ENCODE measurements around the gene BACE1.
"Not testable (repeated sequence)": the region's sequence is repeated elsewhere in the genome, so short reads cannot be mapped to it uniquely, and the experiment has no call there.

BACE1 gene

DNA sequence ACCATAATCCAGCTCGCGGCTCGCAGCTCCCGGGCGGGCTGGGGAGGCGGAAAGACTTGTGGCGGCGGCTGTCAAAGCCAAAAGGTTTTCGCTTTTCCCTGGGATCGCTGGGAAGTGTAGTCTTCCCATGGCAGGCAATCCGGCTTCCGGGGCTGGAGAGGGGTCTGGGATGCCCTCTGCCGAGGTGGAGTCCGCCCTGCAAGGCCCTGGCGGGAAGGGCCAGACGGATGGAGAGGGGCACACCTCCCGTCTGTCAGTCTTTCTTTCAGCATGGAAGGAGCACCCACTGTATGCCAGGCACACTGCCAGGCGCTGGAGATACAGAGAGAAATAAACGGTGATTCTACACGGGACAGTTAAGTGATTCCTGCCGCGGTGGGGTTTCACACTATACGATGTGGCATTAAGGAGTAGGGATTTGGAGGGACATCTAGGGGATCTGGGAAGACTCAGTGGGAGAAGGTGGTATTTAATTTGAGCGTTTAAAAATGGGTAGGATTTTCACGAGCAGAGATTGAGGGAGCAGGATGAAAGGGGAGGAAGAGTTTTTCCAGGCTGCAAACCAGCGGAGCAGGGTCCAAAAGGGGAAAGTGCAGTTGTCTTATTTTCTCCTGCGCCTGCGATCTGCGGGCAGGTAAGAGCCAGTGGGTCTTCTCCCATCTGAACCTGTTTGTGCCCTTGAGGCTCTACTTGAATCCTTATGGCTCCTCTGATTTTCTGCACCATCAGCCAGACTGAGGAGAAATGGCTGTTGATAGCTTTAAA lies at the start of gene BACE1:
Gene BACE1, minus strand, starts transcription at position 60 of the 765 bp plus-strand sequence. CDS start 461 bp downstream, outside the sequence.
- DNase-seq, result no peak

GRCh38 chr11:117361432-117361831 lies 45.4 kb upstream of the BACE1 start:
- no peak for DNase-seq

DNA sequence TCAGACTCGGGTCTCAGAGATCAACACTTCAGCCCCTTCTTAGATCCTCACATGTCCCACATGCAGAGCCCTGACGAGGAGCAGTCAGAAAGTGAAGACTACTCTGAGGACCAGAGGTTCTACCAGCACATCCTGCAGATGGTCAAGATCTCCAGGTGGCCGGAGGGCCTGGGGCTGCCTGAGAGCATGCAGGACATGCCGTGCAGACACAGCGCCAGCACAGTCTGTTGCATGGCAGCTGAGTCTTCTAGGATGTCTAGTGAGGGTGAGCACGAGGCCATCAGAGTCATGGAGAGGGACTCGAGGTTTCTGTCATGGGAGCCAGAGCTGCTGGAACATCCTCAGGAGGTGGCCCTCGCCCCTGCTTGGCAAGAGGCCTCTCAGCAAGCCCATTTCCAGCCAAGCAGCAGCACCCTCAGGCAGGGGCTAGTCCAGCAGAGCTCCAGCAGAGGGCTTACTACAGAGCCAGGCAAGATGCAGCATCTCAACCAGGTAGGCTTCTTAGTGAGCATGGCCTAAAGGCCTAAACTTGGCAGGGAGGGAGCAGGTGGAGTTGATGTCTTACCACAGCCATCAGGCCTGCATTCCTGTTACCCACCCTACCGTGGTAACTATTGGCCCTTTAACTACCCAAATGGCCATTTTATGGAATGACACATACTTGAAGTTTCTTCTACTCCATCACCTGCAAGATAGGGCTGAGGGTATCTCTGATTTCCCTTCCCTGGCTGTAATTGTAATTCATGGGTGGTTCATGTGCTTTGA lies 40.3 kb upstream of the BACE1 start:
- DNase-seq, result no peak

GRCh38 chr11:117354550-117354949 lies 38.5 kb upstream of the BACE1 start:
- no peak for DNase-seq

- no peak for DNase-seq
Measured at GRCh38 chr11:117345039-117345438, 29.0 kb upstream of the BACE1 start.

GRCh38 chr11:117337076-117337475 lies 21.0 kb upstream of the BACE1 start:
- no peak for DNase-seq

DNA sequence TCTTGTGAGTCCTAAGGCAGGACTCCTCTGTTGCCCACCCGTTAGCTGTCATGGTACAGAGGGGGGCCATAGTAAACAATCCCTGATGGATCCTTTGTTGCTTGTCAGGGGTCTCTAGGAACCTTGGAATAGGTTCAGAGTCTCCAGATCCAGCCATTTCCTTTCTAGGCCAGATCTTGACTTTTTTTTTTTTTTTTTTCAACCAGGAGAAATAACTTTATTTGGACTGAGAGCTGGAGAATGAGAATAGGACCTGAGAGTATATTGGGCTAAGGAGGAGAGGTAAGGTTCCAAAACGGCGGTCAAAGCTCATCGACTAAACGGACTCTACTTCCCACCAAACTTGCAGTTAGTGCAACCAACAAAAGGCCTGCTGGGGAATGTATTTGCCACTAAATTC lies 19.3 kb upstream of the BACE1 start:
- no peak for DNase-seq

DNA sequence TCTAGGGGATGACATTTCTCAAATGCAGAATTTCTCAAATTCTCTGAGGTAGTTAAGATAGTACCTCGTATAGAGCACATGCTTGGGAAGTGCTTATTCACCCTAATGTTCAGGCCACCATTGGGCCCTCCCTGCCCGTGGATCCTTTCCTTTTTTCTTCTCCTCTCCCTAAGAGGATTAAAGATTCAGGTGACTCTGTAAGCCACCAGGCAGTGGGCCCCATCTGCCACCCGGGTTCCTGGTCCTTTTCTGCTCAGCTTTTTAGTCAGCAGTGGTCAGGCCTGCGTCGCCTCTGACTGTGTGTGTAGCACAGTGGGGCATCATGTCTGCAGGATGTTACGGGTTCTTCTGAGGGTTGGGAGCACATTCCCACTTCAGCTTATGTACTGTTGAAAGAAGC lies 18.8 kb upstream of the BACE1 start:
- no peak for DNase-seq

DNA sequence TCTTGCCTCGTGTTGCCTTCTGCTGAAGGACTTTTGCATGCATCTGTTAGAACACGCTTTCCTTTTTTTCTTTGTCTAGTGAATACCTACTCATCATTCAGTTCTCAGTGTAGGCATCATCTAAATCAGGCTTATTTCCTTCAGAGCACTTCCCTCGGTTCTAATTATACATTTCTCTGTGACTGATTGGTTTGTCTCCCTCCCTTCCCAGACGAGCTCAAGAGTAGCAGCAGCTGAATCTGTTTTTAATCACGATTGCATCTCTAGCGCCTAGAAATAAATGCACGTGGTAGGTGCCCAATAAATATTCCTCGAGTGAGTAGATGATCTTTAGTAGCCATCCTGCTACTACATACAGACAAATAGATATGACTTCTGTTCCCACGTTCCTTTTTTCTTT lies 17.9 kb upstream of the BACE1 start:
- no peak for DNase-seq

- no peak for DNase-seq
Measured at GRCh38 chr11:117332843-117333242, 16.8 kb upstream of the BACE1 start.

DNA sequence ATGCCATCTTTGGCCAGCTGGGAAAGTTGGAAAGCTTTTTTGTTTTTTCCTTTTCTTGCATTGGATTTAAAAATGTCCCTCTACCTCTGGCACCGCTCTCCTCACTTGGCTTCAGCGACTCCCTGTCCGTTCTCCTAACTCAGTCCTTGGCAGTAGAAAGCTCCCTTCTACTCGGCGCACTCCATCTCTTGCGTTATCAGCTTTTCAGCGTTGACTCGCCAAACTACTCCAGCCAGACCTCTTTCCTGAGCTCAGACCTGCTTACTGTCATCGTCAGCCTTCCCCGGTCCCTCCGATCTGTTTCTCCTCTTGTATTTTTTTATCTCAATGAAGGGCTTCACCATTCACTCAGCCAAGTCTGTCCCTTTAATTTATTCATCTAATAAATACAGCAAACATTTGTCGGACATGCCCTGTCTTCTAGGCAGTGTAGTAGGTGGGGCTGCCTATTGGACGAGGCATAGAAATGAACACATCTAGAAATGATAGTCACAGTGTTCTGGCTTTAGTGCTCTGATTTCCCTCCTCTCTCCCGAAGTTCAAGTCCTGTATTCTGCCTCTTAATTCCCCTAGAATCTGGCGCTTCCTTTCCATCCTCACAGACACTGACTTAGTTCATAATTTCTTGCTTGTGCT lies 12.4 kb upstream of the BACE1 start:
- no peak for DNase-seq

DNA sequence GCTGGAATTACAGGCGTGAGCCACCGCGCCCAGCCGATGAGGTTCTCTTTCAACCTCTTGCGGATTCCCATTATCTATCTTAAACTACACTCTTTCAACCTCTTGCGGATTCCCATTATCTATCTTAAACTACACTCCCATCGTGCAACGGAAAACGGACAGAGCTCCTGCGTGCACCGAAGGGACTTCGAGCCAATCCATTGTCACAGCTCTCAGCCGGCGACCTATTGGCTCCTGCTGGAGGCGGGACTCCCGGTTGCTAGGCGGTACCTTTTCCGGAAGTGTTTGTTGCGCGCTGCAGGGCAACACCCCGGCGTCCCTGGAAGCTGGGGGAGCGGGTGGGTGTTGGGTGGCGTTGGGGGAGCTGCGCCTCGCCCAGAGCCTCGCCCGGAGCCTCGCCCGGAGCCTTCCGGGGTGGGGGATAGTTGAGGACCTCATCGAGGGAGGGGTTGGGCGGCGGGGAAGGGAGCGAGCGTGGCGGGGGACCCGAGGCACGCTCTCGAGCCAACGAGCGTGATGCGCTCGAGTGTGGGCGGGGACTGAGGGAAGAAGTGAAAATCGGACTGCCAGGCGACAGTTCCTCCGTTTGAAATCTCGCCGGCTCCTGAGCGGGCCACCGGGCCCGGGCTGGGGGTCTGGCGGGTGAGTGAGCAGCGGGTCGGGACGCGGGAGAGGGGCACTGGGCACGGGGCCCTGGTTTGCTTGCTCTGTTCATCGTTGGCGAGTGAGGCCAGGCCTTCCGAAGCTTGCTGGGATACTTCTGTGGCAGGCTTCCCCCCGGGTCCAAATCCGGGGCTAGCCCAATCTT lies 11.7 kb upstream of the BACE1 start, which contains the start of gene CEP164:
Gene CEP164, plus strand, starts transcription at position 288 of the 808 bp plus-strand sequence. CDS start 10,733 bp downstream, outside the sequence.
- peak; percentile 96 for DNase-seq

DNA sequence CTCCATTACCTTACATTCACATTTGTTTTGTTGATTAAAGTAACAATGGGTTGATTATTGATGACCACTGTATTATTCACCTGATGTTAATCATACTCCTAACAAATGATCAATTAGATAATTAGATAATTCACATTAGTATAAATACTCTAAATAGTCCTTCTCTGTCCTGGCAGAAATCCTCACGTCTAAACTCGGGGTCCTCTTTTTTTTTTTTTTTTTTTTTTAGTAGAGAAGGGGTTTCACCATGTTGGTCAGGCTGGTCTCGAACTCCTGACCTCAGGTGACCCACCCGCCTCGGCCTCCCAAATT lies 11.2 kb upstream of the BACE1 start:
- not testable (repeated sequence) for DNase-seq

DNA sequence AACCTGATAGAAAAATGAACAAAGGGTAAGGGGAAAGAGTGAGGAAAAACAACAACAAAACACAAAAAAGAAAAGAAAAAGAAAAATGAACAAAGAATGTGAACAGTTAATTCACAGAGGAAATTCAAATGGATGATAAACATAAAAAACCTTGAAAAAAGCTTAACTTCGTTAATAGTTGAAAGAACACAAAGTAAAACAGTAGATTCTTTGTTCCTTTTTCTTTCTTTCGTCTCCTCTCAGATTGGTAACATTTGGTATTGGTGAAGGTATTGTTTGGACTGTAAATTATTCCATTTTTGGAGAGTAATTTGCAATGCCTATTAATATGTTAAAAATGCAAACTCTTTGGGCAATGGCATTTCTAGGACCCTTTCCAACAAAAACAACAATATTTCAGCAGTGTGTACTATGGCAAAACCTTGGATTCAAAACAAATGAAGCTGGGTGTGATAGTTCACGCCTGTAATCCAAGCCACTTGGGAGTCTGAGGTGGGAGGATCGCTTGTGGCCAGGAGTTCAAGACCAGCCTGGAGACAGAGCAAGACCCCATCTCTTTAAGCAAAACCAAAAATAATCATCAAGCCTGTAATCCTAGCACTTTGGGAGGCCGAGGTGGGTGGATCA lies 3.3 kb upstream of the BACE1 start:
- DNase-seq, result no peak

GRCh38 chr11:117318738-117319137 lies 2.7 kb upstream of the BACE1 start:
- DNase-seq, result no peak

GRCh38 chr11:117315285-117316196 lies 515 bp downstream of the BACE1 start:
- DNase-seq, result peak; percentile 68

GRCh38 chr11:117314840-117315239 lies 1.2 kb downstream of the BACE1 start:
- no peak for DNase-seq

GRCh38 chr11:117313828-117314768 lies 2.0 kb downstream of the BACE1 start:
- DNase-seq, result no peak

DNA sequence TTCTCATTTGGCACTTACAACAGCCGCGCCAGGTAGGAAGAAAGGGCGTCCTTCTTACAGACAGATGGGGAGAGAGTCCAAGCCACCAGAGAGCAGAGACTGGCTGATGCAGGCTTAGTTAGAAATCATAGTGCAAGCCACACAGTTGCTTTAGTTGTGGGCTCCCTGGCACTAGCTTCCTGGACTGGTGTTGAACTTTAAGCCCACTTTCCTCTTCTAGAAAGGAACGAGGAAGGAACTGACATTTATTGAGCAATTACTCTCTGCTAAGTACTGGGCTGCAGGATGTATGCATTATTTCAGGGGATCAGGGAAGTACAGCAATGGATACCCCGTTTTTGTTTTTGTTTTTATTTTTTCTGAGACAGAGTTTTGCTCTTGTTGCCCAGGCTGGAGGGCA lies 3.0 kb downstream of the BACE1 start:
- no peak for DNase-seq

- no peak for DNase-seq
Measured at GRCh38 chr11:117309310-117309709, 6.7 kb downstream of the BACE1 start.

Measured in activated CD8-positive, alpha-beta memory T cell treated with anti-CD3 and anti-CD28 coated beads for 24 hours (primary cell).